OCI-LY7 (cell line): Measurements from ENCODE around the gene KHDRBS1. TPM values are rescaled to one million over a fixed set of nuclear protein-coding genes. Genes with fewer than 3 reads are reported as not detected.
A peak's percentile ranks its signal among the peaks of the same experiment; 100 is the strongest.

Experiments
- BruUV-seq: library from RNA; stranded (reverse); fragments of 400-500 nt; replicated peaks from 2 replicates; lab custom pipeline; 2021; lab: Mats Ljungman, UMichigan
- CTCF ChIA-PET: fragments of 300-600 bp; sonication (Branson Sonifier 250); formaldehyde crosslinking; loops from one replicate; lab custom pipeline; 2022; ENCODE audit warnings: antibody characterized with exemption; ENCODE audit not compliant: unreplicated experiment; lab: Charles Lee
- POLR2A ChIA-PET: fragments of 300-600 bp; sonication (Branson Sonifier 250); formaldehyde crosslinking; loops from one replicate; lab custom pipeline; 2022; ENCODE audit warnings: antibody characterized with exemption; lab: Charles Lee
- DNase-seq: peaks from one replicate; pipeline ENCODE4 v3.0.0-alpha.2; 2015; ENCODE audit warnings: low spot score
- H2AFZ ChIP-seq: fragments of 200-600 bp; sonication (generic), shearing (Covaris generic); 2 replicates; pipeline ENCODE4 v1.6.1; 2014; ENCODE audit warnings: mild to moderate bottlenecking, antibody characterized with exemption, low read length, moderate library complexity
- H3K27ac ChIP-seq: fragments of 200-600 bp; sonication (generic); 2 replicates; pipeline ENCODE4 v1.5.1; 2014; ENCODE audit warnings: mixed run types, low read depth, mild to moderate bottlenecking, moderate library complexity, low read length, inconsistent platforms; ENCODE audit not compliant: poor library complexity, severe bottlenecking
- H3K36me3 ChIP-seq: fragments of 200-600 bp; sonication (generic); 2 replicates; pipeline ENCODE4 v1.6.1; 2014; ENCODE audit warnings: mild to moderate bottlenecking, antibody characterized with exemption, low read length, moderate library complexity, mixed read lengths; ENCODE audit not compliant: insufficient read depth
- H3K4me1 ChIP-seq: fragments of 200-600 bp; sonication (generic); 2 replicates; pipeline ENCODE4 v1.5.1; 2014; ENCODE audit warnings: mild to moderate bottlenecking, low read length; ENCODE audit not compliant: insufficient read depth, poor library complexity, severe bottlenecking
- H3K4me2 ChIP-seq: fragments of 200-600 bp; sonication (generic); 2 replicates; pipeline ENCODE4 v1.6.1; 2014; ENCODE audit warnings: mild to moderate bottlenecking, low read length
- H3K4me3 ChIP-seq: fragments of 200-600 bp; sonication (generic); 2 replicates; pipeline ENCODE4 v1.5.1; 2014; ENCODE audit warnings: mild to moderate bottlenecking, low read depth, low read length; ENCODE audit not compliant: poor library complexity, severe bottlenecking
- H3K79me2 ChIP-seq: fragments of 200-600 bp; sonication (generic); 2 replicates; pipeline ENCODE4 v1.6.1; 2016; ENCODE audit warnings: low read depth, mild to moderate bottlenecking, low read length, moderate library complexity, mixed read lengths; ENCODE audit not compliant: insufficient read depth
- H3K9me2 ChIP-seq: fragments of 200-600 bp; sonication (generic); 2 replicates; pipeline ENCODE4 v1.6.1; 2016; ENCODE audit warnings: mild to moderate bottlenecking, low read length, mixed read lengths; ENCODE audit not compliant: insufficient read depth
- H3K9me3 ChIP-seq: fragments of 200-600 bp; sonication (generic); 2 replicates; pipeline ENCODE4 v1.6.1; 2014; ENCODE audit warnings: mild to moderate bottlenecking, mixed run types, low read length, mixed read lengths
- H4K20me1 ChIP-seq: fragments of 200-600 bp; sonication (generic); 2 replicates; pipeline ENCODE4 v1.6.1; 2014; ENCODE audit warnings: mild to moderate bottlenecking, antibody characterized with exemption, low read length, moderate library complexity, mixed read lengths; ENCODE audit not compliant: insufficient read depth
- CTCF ChIP-seq: fragments of 200-600 bp; sonication (generic); conservative IDR thresholded peaks from 2 replicates; pipeline ENCODE4 v1.5.1; 2014; ENCODE audit warnings: mild to moderate bottlenecking, antibody characterized with exemption, low read length, moderate library complexity, mixed read lengths
- EZH2phosphoT487 ChIP-seq: fragments of 200-600 bp; sonication (generic); IDR thresholded peaks from 2 replicates; pipeline ENCODE4 v1.6.1; 2018; ENCODE audit warnings: low read depth, borderline replicate concordance, mild to moderate bottlenecking, mixed run types, antibody characterized with exemption, low read length, moderate library complexity, mixed read lengths
- intact Hi-C: fragments of 100-400 bp; cut with micrococcal nuclease; formaldehyde crosslinking; loops from one replicate; pipeline ENCODE4 v1.10.0; 2022; ENCODE audit not compliant: unreplicated experiment
- total RNA-seq, 2 experiments: library from RNA; depleted of rRNA in 1 of 2; stranded (reverse); fragments of >200 nt in 1 of 2; shearing (Covaris generic) in 1 of 2; gene quantifications; 2 replicates each; pipeline ENCODE4 v1.2.3, GENCODE V29; 2014 to 2022

KHDRBS1 gene
- total RNA-seq, 2 experiments from 2014 or later: 87.7 to 200 TPM

- DNase-seq: peak; percentile 58
- TF ChIP-seq CTCF (no peak), EZH2phosphoT487 (no peak)
- H4K20me1 ChIP-seq: no peaks in the 10 kb centered on the region
- ChIA-PET POLR2A (interaction anchor here (0.5 to 1.1 kb wide), 5 partner anchors 9 to 354 kb away, joined by 3 to 6 read pairs (median 4); no protein-coding TSS in a partner anchor), CTCF (no interaction called here)
- peak overlapping the region; percentile 62 for H3K4me2 ChIP-seq
- H3K9me2 ChIP-seq: no peaks in the 10 kb centered on the region
- H3K4me3 ChIP-seq: no peak overlapping the region
- intact Hi-C loops: no loop called here
- peaks cover 59% of the 10 kb centered on the region for H3K4me1 ChIP-seq
- peak overlapping the region; percentile 96; the same call in 1 of the 2 replicates for H2AFZ ChIP-seq
- H3K9me3 ChIP-seq: peaks cover 8% of the 10 kb centered on the region; the same call in 1 of the 2 replicates
- H3K36me3 ChIP-seq: no peaks in the 10 kb centered on the region
- H3K27ac ChIP-seq: peak overlapping the region; percentile 40
- no peaks in the 10 kb centered on the region for H3K79me2 ChIP-seq
- no TSS peak for BruUV-seq
Measured at GRCh38 chr1:31981972-31982371, 31.7 kb upstream of the KHDRBS1 start.

GRCh38 chr1:31984419-31985347 lies 29.0 kb upstream of the KHDRBS1 start:
- POLR2A ChIA-PET: interaction anchor here (0.6 to 1.7 kb wide), 17 partner anchors 9 to 1063 kb away, joined by 3 to 9 read pairs (median 3); partner anchors contain the start of genes CCDC28B and KHDRBS1
- no peaks in the 10 kb centered on the region for H3K79me2 ChIP-seq
- peak; percentile 73 for DNase-seq
- BruUV-seq: TSS peak; percentile 81
- no peaks in the 10 kb centered on the region for H3K36me3 ChIP-seq
- H3K27ac ChIP-seq: peak overlapping the region; percentile 97
- intact Hi-C loops: loop anchor here (2.0 kb wide), 1 partner anchor 18 kb away; no protein-coding TSS in a partner anchor
- peak overlapping the region; percentile 40 for H3K4me3 ChIP-seq
- no peaks in the 10 kb centered on the region for H3K9me2 ChIP-seq
- H3K9me3 ChIP-seq: peaks cover 8% of the 10 kb centered on the region; the same call in 1 of the 2 replicates
- H3K4me2 ChIP-seq: peak overlapping the region; percentile 78
- TF ChIP-seq CTCF (no peak), EZH2phosphoT487 (no peak)
- CTCF ChIA-PET: no interaction called here
- peak overlapping the region; percentile 96 for H2AFZ ChIP-seq
- peaks cover 65% of the 10 kb centered on the region for H3K4me1 ChIP-seq
- H4K20me1 ChIP-seq: no peaks in the 10 kb centered on the region
